DMS53 treated with DMSO at 0.1 percent for 48 hours (cell line): ENCODE results near the gene ITGA6.
A peak's percentile ranks its signal among the peaks of the same experiment; 100 is the strongest.

Experiments used
- DNase-seq: peaks from one replicate; lab custom pipeline; 2025; ENCODE audit not compliant: unreplicated experiment; lab: John Stamatoyannopoulos, UW

ITGA6 gene

GRCh38 chr2:172427256-172427989 lies at the start of gene ITGA6:
ITGA6 (plus strand) TSS chr2:172427586.
- peak; percentile 82 for DNase-seq

GRCh38 chr2:172380436-172381274 lies 46.7 kb upstream of the ITGA6 start:
- DNase-seq: no peak

GRCh38 chr2:172381275-172382027 lies 45.9 kb upstream of the ITGA6 start:
- DNase-seq: no peak

GRCh38 chr2:172387361-172387760 lies 40.0 kb upstream of the ITGA6 start:
- no peak for DNase-seq

GRCh38 chr2:172389685-172390339 lies 37.6 kb upstream of the ITGA6 start:
- DNase-seq: no peak

GRCh38 chr2:172394002-172394401 lies 33.4 kb upstream of the ITGA6 start:
- no peak for DNase-seq

GRCh38 chr2:172395503-172395902 lies 31.9 kb upstream of the ITGA6 start:
- no peak for DNase-seq

GRCh38 chr2:172397148-172397834 lies 30.1 kb upstream of the ITGA6 start:
- no peak for DNase-seq

- DNase-seq: no peak
Measured at GRCh38 chr2:172398440-172398839, 28.9 kb upstream of the ITGA6 start.

- no peak for DNase-seq
Measured at GRCh38 chr2:172399765-172400164, 27.6 kb upstream of the ITGA6 start.

- no peak for DNase-seq
Measured at GRCh38 chr2:172402198-172402597, 25.2 kb upstream of the ITGA6 start.

GRCh38 chr2:172403402-172403801 lies 24.0 kb upstream of the ITGA6 start:
- DNase-seq: no peak

GRCh38 chr2:172403881-172404468 lies 23.4 kb upstream of the ITGA6 start:
- DNase-seq: no peak

- no peak for DNase-seq
Measured at GRCh38 chr2:172404824-172405223, 22.6 kb upstream of the ITGA6 start.

GRCh38 chr2:172405673-172406072 lies 21.7 kb upstream of the ITGA6 start:
- DNase-seq: no peak

- peak; percentile 28 for DNase-seq
Measured at GRCh38 chr2:172408143-172408766, 19.1 kb upstream of the ITGA6 start.

- DNase-seq: no peak
Measured at GRCh38 chr2:172409042-172409441, 18.3 kb upstream of the ITGA6 start.

- no peak for DNase-seq
Measured at GRCh38 chr2:172412984-172413492, 14.3 kb upstream of the ITGA6 start.

- peak; percentile 27 for DNase-seq
Measured at GRCh38 chr2:172415157-172415864, 12.1 kb upstream of the ITGA6 start.
